Neural cell (in vitro differentiated cells): ENCODE results near the gene GNPTAB. TPM values are rescaled to one million over a fixed set of nuclear protein-coding genes. Genes with fewer than 3 reads are reported as not detected.
"Not testable (repeated sequence)": the region's sequence is repeated elsewhere in the genome, so short reads cannot be mapped to it uniquely, and the experiment has no call there.

Experiments
- H2AFZ ChIP-seq: fragments of 200-600, 300-800 bp; sonication (generic), shearing (Covaris generic); 2 replicates; pipeline ENCODE4 v1.6.0; 2014; ENCODE audit warnings: low read depth, mild to moderate bottlenecking, antibody characterized with exemption, low read length, moderate library complexity
- H3F3A ChIP-seq: fragments of 200-600 bp; shearing (Covaris generic); 2 replicates; pipeline ENCODE4 v1.6.1; 2016; ENCODE audit warnings: mild to moderate bottlenecking, moderate library complexity, mixed read lengths, antibody characterized with exemption, low read length; ENCODE audit not compliant: insufficient read depth, poor library complexity, severe bottlenecking
- H3K27ac ChIP-seq: fragments of 200-600, 300-800 bp; sonication (generic), shearing (Covaris generic); 2 replicates; pipeline ENCODE4 v1.5.1; 2014; ENCODE audit warnings: mild to moderate bottlenecking, low read length, moderate library complexity
- H3K27me3 ChIP-seq: fragments of 300-800, 200-600 bp; sonication (generic), shearing (Covaris generic); 2 replicates; pipeline ENCODE4 v1.6.0; 2014; ENCODE audit warnings: mild to moderate bottlenecking, low read depth, low read length, moderate library complexity; ENCODE audit not compliant: insufficient read depth
- H3K36me3 ChIP-seq: fragments of 300-800, 200-600 bp; sonication (generic), shearing (Covaris generic); 2 replicates; pipeline ENCODE4 v1.5.1; 2014; ENCODE audit warnings: mild to moderate bottlenecking, antibody characterized with exemption, low read length, moderate library complexity; ENCODE audit not compliant: insufficient read depth
- H3K4me2 ChIP-seq: fragments of 300-800, 200-600 bp; sonication (generic), shearing (Covaris generic); 2 replicates; pipeline ENCODE4 v1.6.0; 2014; ENCODE audit warnings: mild to moderate bottlenecking, low read length
- H3K4me3 ChIP-seq: fragments of 300-800, 200-600 bp; sonication (generic), shearing (Covaris generic); 2 replicates; pipeline ENCODE4 v1.5.1; 2014; ENCODE audit warnings: mild to moderate bottlenecking, low read length, moderate library complexity
- H3K79me2 ChIP-seq: fragments of 200-600 bp; shearing (Covaris generic); replicated peaks from 2 replicates; pipeline ENCODE4 v1.6.0; 2014; ENCODE audit warnings: mild to moderate bottlenecking, low read length, moderate library complexity; ENCODE audit not compliant: insufficient read depth
- H3K9ac ChIP-seq: fragments of 300-800, 200-600 bp; sonication (generic), shearing (Covaris generic); 2 replicates; pipeline ENCODE4 v1.6.1; 2016; ENCODE audit warnings: mild to moderate bottlenecking, low read length, mixed read lengths
- H3K9me2 ChIP-seq: fragments of 200-600 bp; shearing (Covaris generic); 2 replicates; pipeline ENCODE4 v1.6.1; 2016; ENCODE audit warnings: mild to moderate bottlenecking, low read length, mixed read lengths; ENCODE audit not compliant: insufficient read depth
- H3K9me3 ChIP-seq: fragments of 200-600, 300-800 bp; sonication (generic), shearing (Covaris generic); 2 replicates; pipeline ENCODE4 v1.6.1; 2016; ENCODE audit warnings: mild to moderate bottlenecking, mixed run types, low read length, moderate library complexity, mixed read lengths
- H4K20me1 ChIP-seq: fragments of 200-600 bp; shearing (Covaris generic); 2 replicates; pipeline ENCODE4 v1.6.1; 2016; ENCODE audit warnings: mild to moderate bottlenecking, mixed run types; ENCODE audit not compliant: insufficient read depth
- EP300 ChIP-seq: fragments of 450-650 bp; conservative IDR thresholded peaks from 2 replicates; pipeline ENCODE4 v1.6.1; 2014; ENCODE audit warnings: antibody characterized with exemption, mild to moderate bottlenecking, moderate library complexity; ENCODE audit not compliant: poor library complexity, severe bottlenecking
- EZH2 ChIP-seq: fragments of 200-600, 300-800 bp; shearing (Covaris generic), sonication (generic); IDR thresholded peaks from 2 replicates; pipeline ENCODE4 v1.6.1; 2014; ENCODE audit warnings: antibody characterized with exemption, low read length, borderline replicate concordance, mild to moderate bottlenecking; ENCODE audit not compliant: insufficient read depth, poor library complexity, severe bottlenecking
- MXI1 ChIP-seq: fragments of 450-650 bp; conservative IDR thresholded peaks from 2 replicates; pipeline ENCODE4 v1.6.1; 2014; ENCODE audit warnings: antibody characterized with exemption, mild to moderate bottlenecking; ENCODE audit not compliant: poor library complexity, severe bottlenecking
- POLR2AphosphoS5 ChIP-seq: IDR thresholded peaks from 2 replicates; pipeline ENCODE4 v1.6.1; 2012
- RAD21 ChIP-seq: fragments of 450-650 bp; conservative IDR thresholded peaks from 2 replicates; pipeline ENCODE4 v1.6.1; 2014; ENCODE audit warnings: antibody characterized with exemption, mild to moderate bottlenecking, moderate library complexity
- REST ChIP-seq: IDR thresholded peaks from 2 replicates; pipeline ENCODE4 v1.6.1; 2012; ENCODE audit warnings: borderline replicate concordance
- SMC3 ChIP-seq: fragments of 450-650 bp; conservative IDR thresholded peaks from 2 replicates; pipeline ENCODE4 v1.6.1; 2014; ENCODE audit warnings: antibody characterized with exemption, mild to moderate bottlenecking, moderate library complexity; ENCODE audit not compliant: poor library complexity
- TAF1 ChIP-seq: IDR thresholded peaks from 2 replicates; pipeline ENCODE4 v1.6.1; 2012; ENCODE audit warnings: low read depth
- polyA plus RNA-seq: library from polyadenylated mRNA; depleted of rRNA; stranded (reverse); fragments of >200 nt; gene quantifications from 2 replicates; pipeline ENCODE4 v1.2.3, GENCODE V29; 2014
- TF ChIP-seq, protein P1 (sequence below): fragments of 450-650 bp; IDR thresholded peaks from 2 replicates; pipeline ENCODE4 v1.5.1; 2014; ENCODE audit warnings: antibody characterized with exemption, mild to moderate bottlenecking, moderate library complexity; ENCODE audit not compliant: poor library complexity, severe bottlenecking

Gene GNPTAB
- polyA plus RNA-seq, 1 donor from 2014 or later = 80.0 TPM

DNA sequence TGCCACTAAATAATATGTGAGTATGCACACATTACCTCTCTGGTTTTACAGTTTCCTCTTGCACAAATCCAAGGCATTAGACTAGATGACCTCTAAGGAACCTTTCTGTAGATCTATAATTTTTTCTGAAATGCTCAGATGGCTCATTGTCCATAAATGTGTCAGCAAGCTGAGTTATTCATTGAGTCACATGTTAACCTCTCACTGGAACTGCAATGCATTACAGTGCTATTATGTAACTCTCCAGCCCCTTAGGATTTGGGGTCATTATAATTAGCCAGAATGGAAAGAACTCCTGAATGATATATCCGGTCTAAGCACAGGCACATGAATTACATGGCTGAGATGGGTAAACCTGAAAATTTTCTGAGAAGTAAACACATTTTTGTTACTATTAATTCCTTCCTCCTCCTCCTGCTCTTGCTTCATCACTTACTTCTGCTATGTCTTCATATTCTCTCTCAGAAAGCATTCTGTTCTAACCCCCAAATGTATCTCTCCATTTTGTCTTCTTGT is 26.3 kb upstream of the GNPTAB start:
- TF ChIP-seq, protein P1, sequence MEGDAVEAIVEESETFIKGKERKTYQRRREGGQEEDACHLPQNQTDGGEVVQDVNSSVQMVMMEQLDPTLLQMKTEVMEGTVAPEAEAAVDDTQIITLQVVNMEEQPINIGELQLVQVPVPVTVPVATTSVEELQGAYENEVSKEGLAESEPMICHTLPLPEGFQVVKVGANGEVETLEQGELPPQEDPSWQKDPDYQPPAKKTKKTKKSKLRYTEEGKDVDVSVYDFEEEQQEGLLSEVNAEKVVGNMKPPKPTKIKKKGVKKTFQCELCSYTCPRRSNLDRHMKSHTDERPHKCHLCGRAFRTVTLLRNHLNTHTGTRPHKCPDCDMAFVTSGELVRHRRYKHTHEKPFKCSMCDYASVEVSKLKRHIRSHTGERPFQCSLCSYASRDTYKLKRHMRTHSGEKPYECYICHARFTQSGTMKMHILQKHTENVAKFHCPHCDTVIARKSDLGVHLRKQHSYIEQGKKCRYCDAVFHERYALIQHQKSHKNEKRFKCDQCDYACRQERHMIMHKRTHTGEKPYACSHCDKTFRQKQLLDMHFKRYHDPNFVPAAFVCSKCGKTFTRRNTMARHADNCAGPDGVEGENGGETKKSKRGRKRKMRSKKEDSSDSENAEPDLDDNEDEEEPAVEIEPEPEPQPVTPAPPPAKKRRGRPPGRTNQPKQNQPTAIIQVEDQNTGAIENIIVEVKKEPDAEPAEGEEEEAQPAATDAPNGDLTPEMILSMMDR = no peak
- TF ChIP-seq EP300 (no peak), POLR2AphosphoS5 (no peak), REST (no peak), EZH2 (no peak), SMC3 (no peak), TAF1 (no peak), MXI1 (no peak), RAD21 (no peak)
- Histone ChIP-seq H4K20me1 (no peaks in the 10 kb centered on the region), H3F3A (no peaks in the 10 kb centered on the region), H3K9me3 (no peaks in the 10 kb centered on the region), H3K27me3 (no peaks in the 10 kb centered on the region), H3K36me3 (no peaks in the 10 kb centered on the region), H3K27ac (no peak overlapping the region), H3K9me2 (no peaks in the 10 kb centered on the region), H3K4me2 (no peak overlapping the region), H3K9ac (no peak overlapping the region), H3K4me3 (no peak overlapping the region), H3K79me2 (no peaks in the 10 kb centered on the region), H2AFZ (no peak overlapping the region)

- H3K9me2 ChIP-seq, H3K79me2 ChIP-seq, H3K36me3 ChIP-seq, H4K20me1 ChIP-seq, H3F3A ChIP-seq, H3K9me3 ChIP-seq, H3K4me2 ChIP-seq, H3K4me3 ChIP-seq, H3K27me3 ChIP-seq, H3K27ac ChIP-seq, H2AFZ ChIP-seq, H3K9ac ChIP-seq: not testable (repeated sequence)
Measured at GRCh38 chr12:101856614-101857013, 25.9 kb upstream of the GNPTAB start.

DNA sequence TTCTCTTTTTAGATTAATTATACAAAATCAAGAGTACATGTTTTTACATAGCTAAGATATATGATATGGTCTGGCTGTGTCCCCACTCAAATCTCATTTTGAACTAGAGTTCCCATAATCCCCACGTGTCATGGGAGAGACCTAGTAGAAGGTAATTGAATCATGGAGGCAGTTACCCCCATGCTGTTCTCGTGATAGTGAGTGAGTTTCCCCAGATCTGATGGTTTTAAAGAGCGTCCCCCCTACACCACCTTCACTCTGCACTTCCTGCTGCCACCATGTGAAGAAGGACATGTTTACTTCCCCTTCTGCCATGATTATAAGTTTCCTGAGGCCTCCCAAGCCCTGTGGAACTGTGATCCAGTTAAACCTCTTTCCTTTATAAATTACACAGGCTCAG is 25.2 kb upstream of the GNPTAB start:
- Histone ChIP-seq H3K9me2 (no peaks in the 10 kb centered on the region), H3K79me2 (no peaks in the 10 kb centered on the region), H3K4me3 (no peak overlapping the region), H2AFZ (no peak overlapping the region), H3K27ac (no peak overlapping the region), H3K4me2 (no peak overlapping the region), H3K36me3 (no peaks in the 10 kb centered on the region), H3F3A (no peaks in the 10 kb centered on the region), H3K27me3 (no peaks in the 10 kb centered on the region), H3K9ac (no peak overlapping the region), H4K20me1 (no peaks in the 10 kb centered on the region), H3K9me3 (no peaks in the 10 kb centered on the region)
- no peak for TF ChIP-seq POLR2AphosphoS5
- TF ChIP-seq TAF1 = no peak
- no peak for TF ChIP-seq RAD21
- TF ChIP-seq REST = no peak
- no peak for TF ChIP-seq EP300
- TF ChIP-seq, protein P1 = no peak
- TF ChIP-seq SMC3 = no peak
- no peak for TF ChIP-seq EZH2
